ENCODE results near the gene MREG. TPM values are rescaled to one million over a fixed set of nuclear protein-coding genes. Genes with fewer than 3 reads are reported as not detected.

MREG gene
- polyA plus RNA-seq, 3 donors from 2014 or later, result 1.1 to 1.2 TPM; not detected in 1

- H3K9me3 Mint-ChIP-seq, result no peaks in the 10 kb centered on the region
- H3K4me3 Mint-ChIP-seq, result no peak overlapping the region
- H3K36me3 Mint-ChIP-seq, result peaks cover 4 to 16% (median 10%) of the 10 kb centered on the region in 3 donors
- DNase-seq, result peak; percentile 53 to 67 (median 61)
- H3K27ac Mint-ChIP-seq, result peak overlapping the region in 2 of 6 donors; percentile 7 to 69
- H3K27me3 Mint-ChIP-seq (ENCODE audit: low read depth in 3 of 3), result no peaks in the 10 kb centered on the region
- H3K4me1 Mint-ChIP-seq, result peaks cover 5 to 6% of the 10 kb centered on the region in 2 donors
Measured at GRCh38 chr2:216034065-216034464, 20.7 kb upstream of the MREG start.

GRCh38 chr2:216033403-216033802, 20.1 kb upstream of the MREG start:
- DNase-seq, result no peak
- Mint-ChIP-seq H3K4me3 (no peak overlapping the region), H3K4me1 (peaks cover 5 to 6% of the 10 kb centered on the region in 2 donors), H3K27ac (no peak overlapping the region), H3K27me3 (ENCODE audit: low read depth in 3 of 3) (no peaks in the 10 kb centered on the region), H3K9me3 (no peaks in the 10 kb centered on the region), H3K36me3 (peaks cover 4 to 16% (median 10%) of the 10 kb centered on the region in 3 donors)

- Mint-ChIP-seq H3K36me3 (peaks cover 4 to 11% (median 10%) of the 10 kb centered on the region in 3 donors), H3K27me3 (ENCODE audit: low read depth in 3 of 3) (no peaks in the 10 kb centered on the region), H3K4me1 (peaks cover 5 to 6% of the 10 kb centered on the region in 2 donors), H3K27ac (no peak overlapping the region), H3K4me3 (no peak overlapping the region), H3K9me3 (no peaks in the 10 kb centered on the region)
- DNase-seq, result no peak
Measured at GRCh38 chr2:216031960-216032689, 18.8 kb upstream of the MREG start.

- Mint-ChIP-seq H3K4me3 (no peak overlapping the region), H3K9me3 (no peaks in the 10 kb centered on the region), H3K27me3 (ENCODE audit: low read depth in 3 of 3) (no peaks in the 10 kb centered on the region), H3K27ac (no peak overlapping the region), H3K36me3 (peaks cover 4 to 15% (median 10%) of the 10 kb centered on the region in 3 donors), H3K4me1 (peaks cover 5 to 6% of the 10 kb centered on the region in 2 donors)
- DNase-seq, result no peak
Measured at GRCh38 chr2:216030216-216030615, 16.9 kb upstream of the MREG start.

- H3K4me1 Mint-ChIP-seq, result peaks cover 5 to 6% of the 10 kb centered on the region in 2 donors
- H3K27ac Mint-ChIP-seq, result no peak overlapping the region
- no peaks in the 10 kb centered on the region for H3K27me3 Mint-ChIP-seq (ENCODE audit: low read depth in 3 of 3)
- H3K36me3 Mint-ChIP-seq, result peaks cover 4 to 14% (median 10%) of the 10 kb centered on the region in 3 donors
- H3K4me3 Mint-ChIP-seq, result no peak overlapping the region
- DNase-seq, result no peak
- no peaks in the 10 kb centered on the region for H3K9me3 Mint-ChIP-seq
Measured at GRCh38 chr2:216029416-216030129, 16.2 kb upstream of the MREG start.

GRCh38 chr2:216024779-216025336, 11.5 kb upstream of the MREG start:
- DNase-seq, result no peak
- Mint-ChIP-seq H3K27ac (no peak overlapping the region), H3K9me3 (no peaks in the 10 kb centered on the region), H3K4me3 (no peak overlapping the region), H3K27me3 (ENCODE audit: low read depth in 3 of 3) (no peaks in the 10 kb centered on the region), H3K36me3 (peaks cover 0 to 12% (median 7%) of the 10 kb centered on the region in 3 donors), H3K4me1 (no peaks in the 10 kb centered on the region)

DNA sequence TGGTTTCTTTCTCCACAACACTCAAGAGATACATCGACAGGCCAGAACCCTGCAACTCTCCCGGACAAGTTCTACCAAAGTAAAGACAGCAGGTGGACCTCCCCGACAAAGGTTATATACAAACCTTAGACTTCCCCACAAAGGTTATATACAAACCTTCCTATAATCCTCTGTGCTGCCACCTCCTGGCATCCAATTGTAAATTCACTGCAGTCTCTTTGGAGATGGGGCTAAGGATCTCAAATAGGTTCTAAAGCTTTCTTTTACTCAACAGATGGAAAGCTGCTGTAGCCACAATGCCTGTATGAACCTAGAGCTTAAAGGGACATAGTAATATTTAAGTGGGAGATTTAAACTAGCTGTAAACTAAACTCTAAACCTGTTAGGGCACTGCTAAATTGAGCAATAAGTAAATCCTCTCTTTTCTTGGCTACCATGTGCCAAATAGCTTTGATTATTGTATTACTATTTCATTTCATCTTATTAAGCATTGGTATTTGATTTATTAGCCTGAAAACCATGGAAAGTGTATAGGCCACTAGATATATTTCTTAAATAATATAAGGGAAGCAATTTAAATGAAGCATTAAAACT, 9.8 kb upstream of the MREG start:
- Mint-ChIP-seq H3K4me3 (no peak overlapping the region), H3K4me1 (no peaks in the 10 kb centered on the region), H3K9me3 (no peaks in the 10 kb centered on the region), H3K27ac (no peak overlapping the region), H3K27me3 (ENCODE audit: low read depth in 3 of 3) (no peaks in the 10 kb centered on the region), H3K36me3 (peaks cover 6 to 11% (median 11%) of the 10 kb centered on the region in 3 donors)
- DNase-seq, result peak in 2 of 3 donors; percentile 21 to 22

DNA sequence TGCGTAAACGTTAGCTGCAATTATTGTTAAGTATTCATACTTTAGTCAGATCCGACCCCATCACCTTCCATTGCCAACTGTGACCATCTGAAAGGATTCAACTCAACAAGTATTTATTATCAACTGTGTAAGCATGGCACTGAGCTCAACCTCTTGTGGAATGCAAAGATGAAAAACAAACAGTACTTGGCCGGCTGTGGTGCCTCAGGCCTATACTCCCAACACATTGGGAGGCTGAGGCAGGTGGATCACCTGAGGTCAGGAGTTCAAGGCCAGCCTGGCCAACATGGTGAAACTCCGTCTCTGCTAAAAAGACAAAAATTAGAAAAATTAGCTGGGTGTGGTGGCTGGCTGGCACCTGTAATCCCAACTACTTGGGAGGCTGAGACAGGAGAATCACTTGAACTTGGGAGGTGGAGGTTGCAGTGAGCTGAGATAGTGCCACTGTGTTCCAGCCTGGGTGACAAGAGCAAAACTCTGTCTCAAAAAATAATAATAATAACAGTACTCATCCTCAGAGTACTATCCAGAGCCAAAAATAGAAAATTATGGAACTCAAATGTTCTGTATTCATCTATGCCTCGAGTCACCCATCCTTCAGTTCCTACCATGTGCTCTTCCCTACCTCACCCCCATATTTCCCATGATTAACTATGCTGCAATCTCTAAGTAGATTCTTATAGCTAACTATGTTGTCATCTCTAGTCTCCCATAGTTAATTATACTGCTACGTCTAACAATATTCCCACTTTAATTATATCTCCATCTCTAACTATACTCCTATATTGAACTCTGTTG, 8.6 kb upstream of the MREG start:
- no peak for DNase-seq

GRCh38 chr2:216018709-216019108, 5.4 kb upstream of the MREG start:
- DNase-seq, result no peak
- Mint-ChIP-seq H3K4me3 (no peak overlapping the region), H3K27ac (no peak overlapping the region), H3K27me3 (ENCODE audit: low read depth in 3 of 3) (peaks cover 0 to 3% (median 0%) of the 10 kb centered on the region in 3 donors), H3K36me3 (peaks cover 7 to 8% (median 8%) of the 10 kb centered on the region in 3 donors), H3K4me1 (peaks cover 28 to 36% of the 10 kb centered on the region in 2 donors), H3K9me3 (no peaks in the 10 kb centered on the region)

More for the DNA sequence above, 8.6 kb upstream of the MREG start:
- H3K27me3 Mint-ChIP-seq (ENCODE audit: low read depth in 3 of 3), result peaks cover 0 to 1% (median 0%) of the 10 kb centered on the region in 3 donors
- no peaks in the 10 kb centered on the region for H3K9me3 Mint-ChIP-seq
- no peak overlapping the region for H3K27ac Mint-ChIP-seq
- H3K4me3 Mint-ChIP-seq, result no peak overlapping the region
- peaks cover 4 to 7% of the 10 kb centered on the region in 2 donors for H3K4me1 Mint-ChIP-seq
- peaks cover 7 to 11% (median 11%) of the 10 kb centered on the region in 3 donors for H3K36me3 Mint-ChIP-seq

DNA sequence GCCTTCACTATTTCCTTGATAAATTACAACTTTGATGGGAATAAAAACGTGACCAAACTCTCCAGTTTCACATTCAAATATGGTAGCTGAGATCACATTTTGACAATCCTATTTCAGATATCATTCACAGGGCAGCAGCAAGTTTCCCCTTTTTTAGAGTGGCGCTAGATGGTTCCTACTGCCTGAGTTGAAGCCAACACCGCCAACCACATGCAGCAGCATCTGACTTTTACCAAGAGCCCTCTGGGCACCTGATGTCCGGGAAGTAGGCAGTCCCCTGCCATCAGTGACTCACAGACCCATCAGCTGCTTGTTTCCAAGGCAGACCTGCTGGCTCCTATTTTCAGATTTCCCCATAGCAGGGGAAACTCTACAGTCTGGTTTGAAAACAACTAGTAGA, 4.0 kb upstream of the MREG start:
- no peaks in the 10 kb centered on the region for H3K9me3 Mint-ChIP-seq
- peak overlapping the region in 2 of 6 donors; percentile 34 to 68 for H3K27ac Mint-ChIP-seq
- H3K36me3 Mint-ChIP-seq, result peaks cover 5 to 8% (median 7%) of the 10 kb centered on the region in 3 donors
- no peak for DNase-seq
- H3K4me1 Mint-ChIP-seq, result peaks cover 36 to 48% of the 10 kb centered on the region in 2 donors
- H3K4me3 Mint-ChIP-seq, result no peak overlapping the region
- H3K27me3 Mint-ChIP-seq (ENCODE audit: low read depth in 3 of 3), result peaks cover 0 to 3% (median 0%) of the 10 kb centered on the region in 3 donors

- no peak overlapping the region for H3K4me3 Mint-ChIP-seq
- no peak for DNase-seq
Measured at GRCh38 chr2:216016581-216016980, 3.2 kb upstream of the MREG start.

DNA sequence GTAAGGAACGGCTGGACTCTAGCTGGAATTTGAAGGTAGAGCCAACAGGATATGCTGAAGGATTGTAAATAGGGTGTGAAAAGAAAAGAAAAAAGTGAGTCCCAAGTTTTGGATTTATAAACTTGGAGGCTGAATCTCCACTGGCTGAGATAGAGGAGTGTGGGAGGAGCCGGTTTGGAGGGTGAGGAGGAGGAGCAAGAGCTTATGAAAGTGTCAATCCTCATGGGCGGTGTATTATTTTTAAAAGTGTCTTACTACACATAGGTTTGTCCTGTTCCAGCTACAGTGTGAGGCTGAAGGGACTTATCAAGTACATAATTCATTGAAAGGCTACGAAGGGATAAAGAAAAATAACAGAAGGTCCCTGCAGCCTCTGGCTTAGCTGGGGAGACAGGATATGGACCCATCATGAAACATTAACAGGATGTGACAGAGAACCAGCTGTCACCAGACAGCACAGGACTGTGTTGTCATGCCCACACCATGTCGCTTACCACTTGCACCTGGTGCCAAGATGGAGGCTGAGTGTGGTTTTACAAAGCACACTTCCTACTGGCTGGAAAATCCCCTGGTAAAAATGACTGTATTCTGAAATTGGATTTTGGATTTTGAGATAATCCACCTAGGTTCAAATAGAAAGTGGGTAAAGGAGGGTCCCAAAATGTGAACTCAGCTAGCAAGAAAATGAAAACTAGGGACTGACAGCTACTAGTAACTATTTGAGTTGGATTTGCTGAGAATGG, 2.5 kb upstream of the MREG start:
- Mint-ChIP-seq H3K27me3 (ENCODE audit: low read depth in 3 of 3) (peaks cover 0 to 3% (median 1%) of the 10 kb centered on the region in 3 donors), H3K9me3 (no peaks in the 10 kb centered on the region), H3K4me3 (peak overlapping the region in 2 of 5 donors; percentile 19 to 23), H3K27ac (peak overlapping the region; percentile 32 to 89 (median 66)), H3K36me3 (peaks cover 4 to 8% (median 7%) of the 10 kb centered on the region in 3 donors), H3K4me1 (peaks cover 38 to 48% of the 10 kb centered on the region in 2 donors)
- DNase-seq, result peak; percentile 28 to 37 (median 30)

More at GRCh38 chr2:216016581-216016980, 3.2 kb upstream of the MREG start:
- H3K4me1 Mint-ChIP-seq, result peaks cover 38 to 48% of the 10 kb centered on the region in 2 donors
- peaks cover 0 to 3% (median 0%) of the 10 kb centered on the region in 3 donors for H3K27me3 Mint-ChIP-seq (ENCODE audit: low read depth in 3 of 3)
- peaks cover 4 to 8% (median 7%) of the 10 kb centered on the region in 3 donors for H3K36me3 Mint-ChIP-seq
- no peaks in the 10 kb centered on the region for H3K9me3 Mint-ChIP-seq
- peak overlapping the region in 5 of 6 donors; percentile 18 to 77 (median 66) for H3K27ac Mint-ChIP-seq
